GM18861 (cell line): ENCODE measurements around the gene CRTAP.
"Not testable (repeated sequence)": the region's sequence is repeated elsewhere in the genome, so short reads cannot be mapped to it uniquely, and the experiment has no call there.

Experiments used
- ATAC-seq: cut with Tn5 transposase; IDR thresholded peaks from one replicate; pipeline ENCODE4 v1.9.1; 2021; ENCODE audit not compliant: unreplicated experiment

CRTAP gene

GRCh38 chr3:33139006-33139623 lies 25.3 kb downstream of the CRTAP start:
- ATAC-seq = not testable (repeated sequence)

- no peak for ATAC-seq
Observed at GRCh38 chr3:33139996-33140395, 26.2 kb downstream of the CRTAP start.

GRCh38 chr3:33141006-33141405 lies 27.2 kb downstream of the CRTAP start:
- ATAC-seq = no peak

- ATAC-seq = no peak
Observed at GRCh38 chr3:33144433-33144832, 30.6 kb downstream of the CRTAP start.

GRCh38 chr3:33145221-33145900 lies 31.5 kb downstream of the CRTAP start:
- ATAC-seq = no peak

- ATAC-seq = no peak
Observed at GRCh38 chr3:33145901-33146580, 32.2 kb downstream of the CRTAP start.

GRCh38 chr3:33146791-33147445 lies 33.1 kb downstream of the CRTAP start:
- ATAC-seq = no peak

- ATAC-seq = no peak
Observed at GRCh38 chr3:33149342-33149741, 35.5 kb downstream of the CRTAP start.

GRCh38 chr3:33152363-33153360 lies 38.8 kb downstream of the CRTAP start:
- no peak for ATAC-seq

- no peak for ATAC-seq
Observed at GRCh38 chr3:33153782-33154181, 40.0 kb downstream of the CRTAP start.

- ATAC-seq = no peak
Observed at GRCh38 chr3:33155301-33155700, 41.5 kb downstream of the CRTAP start.

GRCh38 chr3:33159234-33159633 lies 45.4 kb downstream of the CRTAP start:
- ATAC-seq = no peak

- no peak for ATAC-seq
Observed at GRCh38 chr3:33159981-33160380, 46.2 kb downstream of the CRTAP start.

GRCh38 chr3:33162621-33163020 lies 48.8 kb downstream of the CRTAP start:
- ATAC-seq = not testable (repeated sequence)

GRCh38 chr3:33165372-33165771 lies 51.6 kb downstream of the CRTAP start:
- ATAC-seq = no peak

- peak; percentile 77 for ATAC-seq
Observed at GRCh38 chr3:33166095-33166494, 52.3 kb downstream of the CRTAP start.

- ATAC-seq = no peak
Observed at GRCh38 chr3:33167284-33167683, 53.5 kb downstream of the CRTAP start.

GRCh38 chr3:33167716-33168336 lies 54.0 kb downstream of the CRTAP start:
- no peak for ATAC-seq

- ATAC-seq = no peak
Observed at GRCh38 chr3:33170531-33170930, 56.7 kb downstream of the CRTAP start.

GRCh38 chr3:33171580-33171979 lies 57.8 kb downstream of the CRTAP start:
- ATAC-seq = no peak
